NCI-H2227 (cell line): ENCODE data around the gene OR2J2.
"Not testable (repeated sequence)": the region's sequence is repeated elsewhere in the genome, so short reads cannot be mapped to it uniquely, and the experiment has no call there.

Source experiments
- DNase-seq: peaks from one replicate; lab custom pipeline; 2025; ENCODE audit not compliant: unreplicated experiment; lab: John Stamatoyannopoulos, UW

The OR2J2 gene

GRCh38 chr6:29218056-29218455 is 47.3 kb downstream of the OR2J2 start:
- not testable (repeated sequence) for DNase-seq
